Fibroblast of mammary gland (primary cell): ENCODE measurements around the gene TRPM2.

Experiments used
- DNase-seq: peaks from one replicate; pipeline ENCODE4 v3.0.0-alpha.2; 2010; ENCODE audit warnings: low read depth
- H3K4me3 ChIP-seq: 2 replicates; pipeline ENCODE4 v1.5.1; 2011; ENCODE audit warnings: low read depth, mild to moderate bottlenecking, low read length, moderate library complexity; ENCODE audit not compliant: control insufficient read depth
- CTCF ChIP-seq: conservative IDR thresholded peaks from 2 replicates; pipeline ENCODE4 v1.5.1; 2011; ENCODE audit warnings: low read depth, low read length, inconsistent platforms; ENCODE audit not compliant: control insufficient read depth, insufficient read depth

TRPM2 gene

GRCh38 chr21:44370027-44370735, 16.8 kb downstream of the TRPM2 start:
- DNase-seq: peak; percentile 73

GRCh38 chr21:44370786-44371410, 17.5 kb downstream of the TRPM2 start:
- TF ChIP-seq CTCF: no peak
- no peak for DNase-seq
- H3K4me3 ChIP-seq: no peak overlapping the region

More at GRCh38 chr21:44370027-44370735, 16.8 kb downstream of the TRPM2 start:
- H3K4me3 ChIP-seq: no peak overlapping the region
- TF ChIP-seq CTCF: no peak

GRCh38 chr21:44371596-44371995, 18.2 kb downstream of the TRPM2 start:
- no peak overlapping the region for H3K4me3 ChIP-seq
- TF ChIP-seq CTCF: no peak
- no peak for DNase-seq

- no peak for DNase-seq
- no peak for TF ChIP-seq CTCF
- H3K4me3 ChIP-seq: no peak overlapping the region
These were observed 19.2 kb downstream of the TRPM2 start for GRCh38 chr21:44372616-44373015.

GRCh38 chr21:44374601-44375280, 21.3 kb downstream of the TRPM2 start:
- DNase-seq: no peak
- no peak for TF ChIP-seq CTCF
- no peak overlapping the region for H3K4me3 ChIP-seq

GRCh38 chr21:44375281-44375651, 21.8 kb downstream of the TRPM2 start:
- H3K4me3 ChIP-seq: no peak overlapping the region
- no peak for DNase-seq
- no peak for TF ChIP-seq CTCF
